HUES48 (cell line): ENCODE data around the gene APBB1.
"Not testable (repeated sequence)": the region's sequence is repeated elsewhere in the genome, so short reads cannot be mapped to it uniquely, and the experiment has no call there.

Source experiments
- H3K27ac ChIP-seq: one replicate; pipeline ENCODE4 v1.7.0; 2013; ENCODE audit warnings: low read depth, low read length, inconsistent platforms
- H3K27me3 ChIP-seq: 2 replicates; pipeline ENCODE4 v1.6.1; 2013; ENCODE audit warnings: mild to moderate bottlenecking, low read length; ENCODE audit not compliant: control insufficient read depth, insufficient read depth
- H3K36me3 ChIP-seq: 2 replicates; pipeline ENCODE4 v1.6.1; 2013; ENCODE audit warnings: low read length; ENCODE audit not compliant: control insufficient read depth, insufficient read depth
- H3K4me1 ChIP-seq: 2 replicates; pipeline ENCODE4 v1.6.1; 2013; ENCODE audit warnings: mild to moderate bottlenecking, low read length; ENCODE audit not compliant: control insufficient read depth, insufficient read depth
- H3K4me3 ChIP-seq: 2 replicates; pipeline ENCODE4 v1.5.1; 2013; ENCODE audit warnings: mild to moderate bottlenecking, low read depth, low read length
- H3K9ac ChIP-seq: 2 replicates; pipeline ENCODE4 v1.6.1; 2013; ENCODE audit warnings: mild to moderate bottlenecking, low read depth, low read length, moderate library complexity
- H3K9me3 ChIP-seq: 2 replicates; pipeline ENCODE4 v1.6.1; 2013; ENCODE audit warnings: low read length; ENCODE audit not compliant: control insufficient read depth, insufficient read depth

APBB1 gene

DNA sequence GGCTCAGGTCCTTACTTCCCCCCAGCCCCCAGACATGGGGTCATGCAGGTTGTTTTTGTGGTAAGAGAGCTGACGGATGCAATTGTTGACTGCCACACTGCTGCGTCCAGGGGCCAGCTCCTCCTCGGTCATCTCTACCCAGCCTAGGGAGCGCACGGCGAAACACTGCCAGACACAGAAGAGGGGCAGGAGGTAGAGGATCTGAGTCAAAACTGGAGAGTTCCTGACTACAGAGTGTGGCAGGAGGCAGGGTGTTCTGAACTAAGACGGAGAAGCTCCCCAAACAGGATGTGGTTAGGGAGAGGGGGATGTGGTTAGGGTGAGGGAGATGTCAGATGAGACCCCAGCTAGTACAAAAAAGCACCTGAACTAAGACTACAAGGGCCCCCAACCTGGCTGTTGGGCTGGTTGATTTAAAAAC is 16.3 kb downstream of the APBB1 start:
- peaks cover 11% of the 10 kb centered on the region; the same call in 1 of the 2 replicates for H3K4me1 ChIP-seq
- H3K27ac ChIP-seq, result no peak overlapping the region
- no peaks in the 10 kb centered on the region for H3K27me3 ChIP-seq
- no peaks in the 10 kb centered on the region for H3K9me3 ChIP-seq
- no peak overlapping the region for H3K9ac ChIP-seq
- 0 out of 2 replicates have a peak, but pooled peaks cover 4% of the 10 kb centered on the region for H3K36me3 ChIP-seq
- H3K4me3 ChIP-seq, result no peak overlapping the region

DNA sequence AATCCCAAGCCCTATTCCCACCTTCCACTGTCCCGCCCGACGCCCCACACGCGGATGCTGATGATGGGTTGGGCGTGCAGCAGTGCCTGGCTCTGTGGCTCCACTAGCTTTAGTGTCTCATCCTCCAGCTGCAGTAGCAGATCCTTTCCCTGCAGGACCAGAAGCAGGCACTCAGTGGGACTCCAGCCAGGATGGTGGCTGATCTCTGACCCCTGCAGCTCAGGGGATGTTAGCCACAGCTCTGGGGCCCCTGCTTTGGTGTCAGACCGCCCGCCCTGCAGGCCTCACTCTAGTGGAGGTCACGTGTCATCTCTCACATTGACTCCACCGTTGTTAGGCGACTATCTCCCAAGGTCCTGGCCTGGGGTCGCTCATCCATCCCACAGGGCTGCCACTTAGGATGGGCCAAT is 16.8 kb downstream of the APBB1 start:
- Histone ChIP-seq H3K27me3 (no peaks in the 10 kb centered on the region), H3K27ac (no peak overlapping the region), H3K9ac (no peak overlapping the region), H3K9me3 (no peaks in the 10 kb centered on the region), H3K4me3 (no peak overlapping the region), H3K4me1 (peaks cover 11% of the 10 kb centered on the region; the same call in 1 of the 2 replicates), H3K36me3 (0 out of 2 replicates have a peak, but pooled peaks cover 4% of the 10 kb centered on the region)

DNA sequence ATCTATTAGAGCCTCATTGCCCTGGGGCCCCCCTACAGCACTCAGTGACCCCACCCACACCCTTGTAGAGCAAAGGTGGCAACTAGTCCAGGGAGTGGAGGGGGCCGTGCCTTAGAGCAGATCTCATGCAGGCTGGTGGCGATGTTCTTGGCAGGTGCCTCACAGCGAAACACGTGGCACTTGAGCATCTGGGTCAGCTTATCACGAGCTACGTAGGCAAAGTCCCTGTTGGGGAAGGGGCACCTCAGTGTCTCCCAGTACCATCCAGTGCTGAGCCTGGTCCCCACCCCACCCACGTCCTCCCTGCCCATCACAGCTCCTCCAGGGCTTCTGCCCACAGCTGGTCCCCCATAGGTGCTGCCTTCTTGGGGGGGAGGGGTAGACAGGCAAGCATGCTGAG is 17.4 kb downstream of the APBB1 start:
- no peak overlapping the region for H3K9ac ChIP-seq
- no peaks in the 10 kb centered on the region for H3K27me3 ChIP-seq
- no peak overlapping the region for H3K27ac ChIP-seq
- peaks cover 11% of the 10 kb centered on the region; the same call in 1 of the 2 replicates for H3K4me1 ChIP-seq
- no peaks in the 10 kb centered on the region for H3K9me3 ChIP-seq
- H3K36me3 ChIP-seq, result 0 out of 2 replicates have a peak, but pooled peaks cover 4% of the 10 kb centered on the region
- H3K4me3 ChIP-seq, result no peak overlapping the region

DNA sequence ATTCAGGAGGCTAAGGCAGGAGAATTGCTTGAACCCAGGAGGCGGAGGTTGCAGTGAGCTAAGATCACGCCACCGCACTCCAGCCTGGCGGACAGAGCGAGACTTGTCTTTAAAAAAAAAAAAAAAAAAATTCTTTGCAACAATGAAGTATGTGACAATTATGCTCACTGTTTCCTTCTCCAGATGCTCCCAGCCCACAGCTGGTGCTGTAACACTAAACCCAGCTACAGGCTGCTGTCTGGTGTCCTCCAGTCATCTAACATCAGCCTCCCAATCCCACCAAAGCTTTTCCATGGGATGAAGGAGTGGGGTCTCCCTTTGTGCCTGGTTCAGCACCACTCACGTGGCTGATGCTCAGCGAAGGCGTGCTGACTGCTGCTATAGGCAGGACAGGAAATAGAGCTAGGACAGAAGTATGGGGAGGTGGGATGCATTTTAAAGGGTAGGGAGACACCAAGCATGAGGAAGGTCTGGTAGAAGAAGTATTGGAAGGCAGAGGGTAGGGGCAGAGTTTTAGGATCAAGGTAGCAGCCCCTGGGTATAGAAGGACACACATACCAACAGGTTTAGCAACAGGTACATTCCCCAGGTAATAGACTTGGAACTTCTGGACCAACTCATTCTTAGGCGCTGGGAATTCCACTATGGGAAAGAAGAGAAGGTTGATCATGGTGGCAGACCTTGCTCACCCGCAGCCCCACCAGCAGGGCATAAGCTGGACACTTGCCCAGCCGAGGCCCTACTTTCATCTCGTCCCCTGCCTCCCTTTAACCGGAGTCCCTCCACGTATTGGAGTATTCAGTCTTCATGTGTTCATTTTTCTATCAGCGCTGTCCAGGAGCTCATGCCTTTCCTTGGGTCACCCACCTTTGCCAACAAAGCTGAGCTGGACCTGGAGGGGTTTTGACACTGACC is 18.2 kb downstream of the APBB1 start:
- Histone ChIP-seq H3K27me3 (no peaks in the 10 kb centered on the region), H3K4me1 (peaks cover 10% of the 10 kb centered on the region; the same call in 1 of the 2 replicates), H3K9me3 (no peaks in the 10 kb centered on the region), H3K27ac (no peak overlapping the region), H3K4me3 (no peak overlapping the region), H3K9ac (no peak overlapping the region), H3K36me3 (0 out of 2 replicates have a peak, but pooled peaks cover 4% of the 10 kb centered on the region)

DNA sequence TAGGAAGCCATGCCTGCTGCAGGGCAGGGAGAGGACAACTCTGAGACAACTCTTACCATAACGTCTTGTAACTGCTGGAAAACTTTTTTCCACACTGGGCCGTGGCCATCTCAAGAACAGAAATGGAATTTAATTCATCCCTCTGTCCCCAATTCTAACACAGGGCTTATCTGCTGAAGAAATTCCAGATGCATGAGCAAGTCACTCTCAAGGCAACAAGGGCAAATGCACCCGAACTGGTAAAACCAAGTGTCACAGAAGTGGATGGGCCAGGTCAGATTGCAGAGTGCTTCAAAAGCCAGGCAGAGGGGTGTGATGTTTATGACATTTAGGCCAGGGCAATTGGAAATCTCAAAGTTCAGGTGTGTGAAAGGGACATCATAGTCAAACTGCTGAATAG is 21.3 kb downstream of the APBB1 start:
- Histone ChIP-seq H3K9me3 (no peaks in the 10 kb centered on the region), H3K4me3 (no peak overlapping the region), H3K36me3 (0 out of 2 replicates have a peak, but pooled peaks cover 4% of the 10 kb centered on the region), H3K4me1 (no peaks in the 10 kb centered on the region), H3K9ac (no peak overlapping the region), H3K27me3 (no peaks in the 10 kb centered on the region), H3K27ac (no peak overlapping the region)

DNA sequence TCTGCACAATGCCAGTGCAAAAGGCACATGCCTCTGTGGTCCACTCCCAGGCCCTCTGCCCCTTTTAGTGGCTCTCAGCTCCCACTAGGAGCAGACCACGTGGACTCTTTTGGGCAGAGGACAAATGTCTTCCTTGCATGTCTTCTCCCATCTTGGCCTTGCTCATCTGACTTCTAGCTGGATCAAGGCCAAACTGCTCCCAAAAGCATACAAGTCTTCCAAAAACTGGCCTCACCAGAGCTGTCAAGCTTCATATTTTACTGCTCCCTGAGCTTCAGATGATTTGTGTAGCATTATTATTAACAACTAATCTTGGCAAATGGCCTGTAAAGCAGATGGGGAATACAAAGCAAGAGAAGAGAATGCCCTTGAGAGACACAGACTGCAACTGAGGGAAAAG is 21.7 kb downstream of the APBB1 start:
- H3K27ac ChIP-seq, result no peak overlapping the region
- no peaks in the 10 kb centered on the region for H3K9me3 ChIP-seq
- H3K27me3 ChIP-seq, result no peaks in the 10 kb centered on the region
- 0 out of 2 replicates have a peak, but pooled peaks cover 4% of the 10 kb centered on the region for H3K36me3 ChIP-seq
- H3K9ac ChIP-seq, result no peak overlapping the region
- H3K4me3 ChIP-seq, result no peak overlapping the region
- no peaks in the 10 kb centered on the region for H3K4me1 ChIP-seq

DNA sequence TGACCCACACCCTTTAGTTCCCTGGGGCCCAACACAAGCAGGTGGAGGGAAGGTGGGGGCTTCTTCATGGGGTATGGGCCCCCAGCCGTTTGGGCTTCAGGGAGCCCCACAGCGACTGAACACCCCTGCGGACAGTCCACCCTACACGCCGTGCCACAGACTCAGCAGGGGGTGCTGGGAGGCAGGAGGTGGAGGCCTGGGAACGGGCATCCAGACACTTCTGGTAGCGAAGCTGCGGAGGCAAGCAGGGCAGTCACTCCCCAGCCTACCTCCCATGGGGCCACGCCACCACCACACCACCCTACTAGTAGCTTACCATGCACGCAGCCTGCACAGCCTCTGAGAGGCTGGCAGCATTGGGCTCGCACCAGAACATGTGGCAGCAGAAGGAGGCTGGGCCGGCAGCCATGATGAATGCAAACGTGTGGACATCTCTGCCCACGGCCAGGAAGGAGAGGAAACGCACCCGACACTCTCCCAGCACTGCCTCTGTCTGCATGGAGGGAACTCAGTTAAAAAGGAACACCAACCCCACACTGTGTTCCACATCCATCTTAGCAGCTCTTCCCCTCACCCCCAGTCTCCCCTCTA is 23.3 kb downstream of the APBB1 start:
- H3K9ac ChIP-seq, result no peak overlapping the region
- H3K9me3 ChIP-seq, result no peaks in the 10 kb centered on the region
- peaks cover 4% of the 10 kb centered on the region for H3K27me3 ChIP-seq
- no peak overlapping the region for H3K27ac ChIP-seq
- 0 out of 2 replicates have a peak, but pooled peaks cover 2% of the 10 kb centered on the region for H3K36me3 ChIP-seq
- H3K4me1 ChIP-seq, result no peaks in the 10 kb centered on the region; the same call in 1 of the 2 replicates
- no peak overlapping the region for H3K4me3 ChIP-seq

DNA sequence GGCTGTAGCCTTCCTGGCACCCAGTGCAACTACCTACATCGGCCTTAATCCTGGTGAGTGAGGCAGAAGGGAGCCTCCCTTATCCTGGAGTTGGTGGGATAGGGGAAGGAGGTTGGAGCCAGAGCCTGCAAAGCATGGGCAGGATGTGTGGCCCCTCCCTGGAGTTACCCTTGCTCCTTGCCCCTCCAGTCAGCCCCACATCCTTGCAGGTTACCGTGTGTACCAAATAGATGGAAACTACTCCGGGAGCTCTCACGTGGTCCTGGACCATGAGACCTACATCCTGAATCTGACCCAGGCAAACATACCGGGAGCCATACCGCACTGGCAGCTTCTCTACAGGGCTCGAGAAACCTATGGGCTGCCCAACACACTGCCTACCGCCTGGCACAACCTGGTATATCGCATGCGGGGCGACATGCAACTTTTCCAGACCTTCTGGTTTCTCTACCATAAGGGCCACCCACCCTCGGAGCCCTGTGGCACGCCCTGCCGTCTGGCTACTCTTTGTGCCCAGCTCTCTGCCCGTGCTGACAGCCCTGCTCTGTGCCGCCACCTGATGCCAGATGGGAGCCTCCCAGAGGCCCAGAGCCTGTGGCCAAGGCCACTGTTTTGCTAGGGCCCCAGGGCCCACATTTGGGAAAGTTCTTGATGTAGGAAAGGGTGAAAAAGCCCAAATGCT is 24.8 kb downstream of the APBB1 start:
- no peak overlapping the region for H3K9ac ChIP-seq
- no peaks in the 10 kb centered on the region for H3K36me3 ChIP-seq

DNA sequence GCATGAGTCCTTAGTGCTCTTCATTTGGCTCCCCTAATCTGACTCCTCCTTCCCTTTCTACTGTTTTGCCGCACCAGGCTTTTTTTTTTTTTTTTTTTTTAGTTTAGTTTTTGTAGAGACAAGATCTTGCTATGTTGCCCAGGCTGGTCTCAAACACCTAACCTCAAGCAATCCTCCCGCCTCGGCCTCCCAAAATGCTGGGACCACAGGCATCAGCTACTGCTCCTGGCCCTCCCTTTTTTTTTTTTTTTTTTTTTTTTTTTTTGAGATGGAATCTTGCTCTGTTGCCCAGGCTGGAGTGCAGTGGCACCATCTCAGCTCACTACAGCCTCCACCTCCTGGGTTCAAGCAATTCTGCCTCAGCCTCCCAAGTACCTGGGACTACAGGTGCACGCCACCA is 26.6 kb downstream of the APBB1 start:
- not testable (repeated sequence) for H3K27me3 ChIP-seq, H3K4me3 ChIP-seq, H3K27ac ChIP-seq, H3K9ac ChIP-seq, H3K36me3 ChIP-seq, H3K9me3 ChIP-seq
- H3K4me1 ChIP-seq, result peaks cover 24% of the 10 kb centered on the region

More for the DNA sequence above, 24.8 kb downstream of the APBB1 start:
- no peak overlapping the region for H3K4me3 ChIP-seq
- H3K27ac ChIP-seq, result no peak overlapping the region
- no peaks in the 10 kb centered on the region for H3K9me3 ChIP-seq
- H3K4me1 ChIP-seq, result peaks cover 7% of the 10 kb centered on the region
- peaks cover 4% of the 10 kb centered on the region for H3K27me3 ChIP-seq

DNA sequence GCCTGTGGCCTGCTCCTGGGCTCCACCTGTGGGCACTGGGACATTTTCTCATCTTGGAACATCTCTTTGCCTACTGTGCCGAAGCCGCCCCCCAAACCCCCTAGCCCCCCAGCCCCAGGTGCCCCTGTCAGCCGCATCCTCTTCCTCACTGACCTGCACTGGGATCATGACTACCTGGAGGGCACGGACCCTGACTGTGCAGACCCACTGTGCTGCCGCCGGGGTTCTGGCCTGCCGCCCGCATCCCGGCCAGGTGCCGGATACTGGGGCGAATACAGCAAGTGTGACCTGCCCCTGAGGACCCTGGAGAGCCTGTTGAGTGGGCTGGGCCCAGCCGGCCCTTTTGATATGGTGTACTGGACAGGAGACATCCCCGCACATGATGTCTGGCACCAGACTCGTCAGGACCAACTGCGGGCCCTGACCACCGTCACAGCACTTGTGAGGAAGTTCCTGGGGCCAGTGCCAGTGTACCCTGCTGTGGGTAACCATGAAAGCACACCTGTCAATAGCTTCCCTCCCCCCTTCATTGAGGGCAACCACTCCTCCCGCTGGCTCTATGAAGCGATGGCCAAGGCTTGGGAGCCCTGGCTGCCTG is 27.3 kb downstream of the APBB1 start:
- no peak overlapping the region for H3K4me3 ChIP-seq
- H3K9ac ChIP-seq, result no peak overlapping the region

More for the DNA sequence above, 27.3 kb downstream of the APBB1 start:
- no peak overlapping the region for H3K27ac ChIP-seq
- no peaks in the 10 kb centered on the region for H3K9me3 ChIP-seq
- H3K4me1 ChIP-seq, result peaks cover 24% of the 10 kb centered on the region
- H3K27me3 ChIP-seq, result peaks cover 4% of the 10 kb centered on the region
- H3K36me3 ChIP-seq, result no peaks in the 10 kb centered on the region
